ENCODE results near the gene ALKBH2. TPM values are rescaled to one million over a fixed set of nuclear protein-coding genes. Genes with fewer than 3 reads are reported as not detected.

The ALKBH2 gene
- total and polyA plus RNA-seq, 2 experiments from 2014 or later = 16.4 to 35.9 TPM

DNA sequence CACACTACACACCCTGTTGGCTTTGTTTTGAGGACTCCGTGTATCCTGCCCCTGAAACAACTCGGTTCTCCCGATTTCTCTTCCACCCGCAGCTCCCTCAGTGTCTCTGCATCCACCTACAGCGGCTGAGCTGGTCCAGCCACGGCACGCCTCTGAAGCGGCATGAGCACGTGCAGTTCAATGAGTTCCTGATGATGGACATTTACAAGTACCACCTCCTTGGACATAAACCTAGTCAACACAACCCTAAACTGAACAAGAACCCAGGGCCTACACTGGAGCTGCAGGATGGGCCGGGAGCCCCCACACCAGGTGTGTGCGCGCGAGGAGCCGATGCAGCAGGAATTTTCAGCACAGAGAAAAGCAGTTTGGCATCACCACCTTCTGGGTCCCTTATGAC lies 10.5 kb downstream of the ALKBH2 start (continued):
- TF ChIP-seq, protein P1, sequence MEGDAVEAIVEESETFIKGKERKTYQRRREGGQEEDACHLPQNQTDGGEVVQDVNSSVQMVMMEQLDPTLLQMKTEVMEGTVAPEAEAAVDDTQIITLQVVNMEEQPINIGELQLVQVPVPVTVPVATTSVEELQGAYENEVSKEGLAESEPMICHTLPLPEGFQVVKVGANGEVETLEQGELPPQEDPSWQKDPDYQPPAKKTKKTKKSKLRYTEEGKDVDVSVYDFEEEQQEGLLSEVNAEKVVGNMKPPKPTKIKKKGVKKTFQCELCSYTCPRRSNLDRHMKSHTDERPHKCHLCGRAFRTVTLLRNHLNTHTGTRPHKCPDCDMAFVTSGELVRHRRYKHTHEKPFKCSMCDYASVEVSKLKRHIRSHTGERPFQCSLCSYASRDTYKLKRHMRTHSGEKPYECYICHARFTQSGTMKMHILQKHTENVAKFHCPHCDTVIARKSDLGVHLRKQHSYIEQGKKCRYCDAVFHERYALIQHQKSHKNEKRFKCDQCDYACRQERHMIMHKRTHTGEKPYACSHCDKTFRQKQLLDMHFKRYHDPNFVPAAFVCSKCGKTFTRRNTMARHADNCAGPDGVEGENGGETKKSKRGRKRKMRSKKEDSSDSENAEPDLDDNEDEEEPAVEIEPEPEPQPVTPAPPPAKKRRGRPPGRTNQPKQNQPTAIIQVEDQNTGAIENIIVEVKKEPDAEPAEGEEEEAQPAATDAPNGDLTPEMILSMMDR (conservative IDR thresholded peaks at IDR 0.05; ENCODE audit: low read depth in 2 of 2) = no peak
- TF ChIP-seq EZH2phosphoT487 (IDR thresholded peaks at IDR 0.05; ENCODE audit: unreplicated experiment) (no peak), EZH2 (IDR thresholded peaks at IDR 0.05; ENCODE audit: low read depth, unreplicated experiment) (no peak), STAT1 (IDR thresholded peaks at IDR 0.05; ENCODE audit: unreplicated experiment) (no peak)

DNA sequence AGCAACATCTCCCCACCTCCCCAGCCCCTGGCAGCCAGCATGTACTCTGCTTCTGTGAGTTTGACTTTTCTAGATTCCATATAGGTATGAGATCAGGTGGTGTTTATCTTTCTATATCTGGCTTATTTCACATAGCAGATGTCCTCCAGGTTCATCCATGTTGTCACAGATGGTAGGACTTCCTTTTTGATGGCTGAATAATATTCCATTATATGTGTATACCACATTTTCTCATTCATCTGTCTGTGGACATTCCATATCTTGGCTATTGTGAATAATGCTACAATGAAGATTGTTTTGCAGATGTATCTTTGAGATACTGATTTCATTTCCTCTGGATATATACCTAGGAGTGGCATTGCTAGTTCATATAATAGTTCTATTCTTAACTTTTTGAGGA lies 18.4 kb downstream of the ALKBH2 start:
- Histone ChIP-seq H3K9me2 (ENCODE audit: insufficient read depth) (no peaks in the 10 kb centered on the region), H3K36me3 (ENCODE audit: insufficient read depth) (peaks cover 6% of the 10 kb centered on the region; the same call in 1 of the 2 replicates), H4K20me1 (replicated peaks; ENCODE audit: insufficient read depth) (no peaks in the 10 kb centered on the region; the same call in 1 of the 2 replicates), H3K27me3 (ENCODE audit: insufficient read depth) (no peaks in the 10 kb centered on the region), H3K4me1 (ENCODE audit: insufficient read depth) (no peaks in the 10 kb centered on the region; the same call in 1 of the 2 replicates), H2AFZ (no peak overlapping the region), H3K79me2 (replicated peaks; ENCODE audit: insufficient read depth) (no peaks in the 10 kb centered on the region), H3K4me3 (no peak overlapping the region), H3K27ac (ENCODE audit: low read depth) (no peak overlapping the region), H3K4me2 (no peak overlapping the region), H3F3A (replicated peaks; ENCODE audit: low read depth) (no peaks in the 10 kb centered on the region)
- H3K27ac Mint-ChIP-seq = no peak overlapping the region
- ATAC-seq (no peak), DNase-seq (ENCODE audit: low spot score) (no peak)
- H3K9me3 Mint-ChIP-seq = peaks cover 3% of the 10 kb centered on the region; the same call in 2 of the 3 replicates
- peaks cover 11% of the 10 kb centered on the region for H3K4me1 Mint-ChIP-seq
- no peak overlapping the region for H3K4me3 Mint-ChIP-seq
- TF ChIP-seq, protein P1 (conservative IDR thresholded peaks at IDR 0.05; ENCODE audit: low read depth in 2 of 2) = no peak
- TF ChIP-seq, protein P2, sequence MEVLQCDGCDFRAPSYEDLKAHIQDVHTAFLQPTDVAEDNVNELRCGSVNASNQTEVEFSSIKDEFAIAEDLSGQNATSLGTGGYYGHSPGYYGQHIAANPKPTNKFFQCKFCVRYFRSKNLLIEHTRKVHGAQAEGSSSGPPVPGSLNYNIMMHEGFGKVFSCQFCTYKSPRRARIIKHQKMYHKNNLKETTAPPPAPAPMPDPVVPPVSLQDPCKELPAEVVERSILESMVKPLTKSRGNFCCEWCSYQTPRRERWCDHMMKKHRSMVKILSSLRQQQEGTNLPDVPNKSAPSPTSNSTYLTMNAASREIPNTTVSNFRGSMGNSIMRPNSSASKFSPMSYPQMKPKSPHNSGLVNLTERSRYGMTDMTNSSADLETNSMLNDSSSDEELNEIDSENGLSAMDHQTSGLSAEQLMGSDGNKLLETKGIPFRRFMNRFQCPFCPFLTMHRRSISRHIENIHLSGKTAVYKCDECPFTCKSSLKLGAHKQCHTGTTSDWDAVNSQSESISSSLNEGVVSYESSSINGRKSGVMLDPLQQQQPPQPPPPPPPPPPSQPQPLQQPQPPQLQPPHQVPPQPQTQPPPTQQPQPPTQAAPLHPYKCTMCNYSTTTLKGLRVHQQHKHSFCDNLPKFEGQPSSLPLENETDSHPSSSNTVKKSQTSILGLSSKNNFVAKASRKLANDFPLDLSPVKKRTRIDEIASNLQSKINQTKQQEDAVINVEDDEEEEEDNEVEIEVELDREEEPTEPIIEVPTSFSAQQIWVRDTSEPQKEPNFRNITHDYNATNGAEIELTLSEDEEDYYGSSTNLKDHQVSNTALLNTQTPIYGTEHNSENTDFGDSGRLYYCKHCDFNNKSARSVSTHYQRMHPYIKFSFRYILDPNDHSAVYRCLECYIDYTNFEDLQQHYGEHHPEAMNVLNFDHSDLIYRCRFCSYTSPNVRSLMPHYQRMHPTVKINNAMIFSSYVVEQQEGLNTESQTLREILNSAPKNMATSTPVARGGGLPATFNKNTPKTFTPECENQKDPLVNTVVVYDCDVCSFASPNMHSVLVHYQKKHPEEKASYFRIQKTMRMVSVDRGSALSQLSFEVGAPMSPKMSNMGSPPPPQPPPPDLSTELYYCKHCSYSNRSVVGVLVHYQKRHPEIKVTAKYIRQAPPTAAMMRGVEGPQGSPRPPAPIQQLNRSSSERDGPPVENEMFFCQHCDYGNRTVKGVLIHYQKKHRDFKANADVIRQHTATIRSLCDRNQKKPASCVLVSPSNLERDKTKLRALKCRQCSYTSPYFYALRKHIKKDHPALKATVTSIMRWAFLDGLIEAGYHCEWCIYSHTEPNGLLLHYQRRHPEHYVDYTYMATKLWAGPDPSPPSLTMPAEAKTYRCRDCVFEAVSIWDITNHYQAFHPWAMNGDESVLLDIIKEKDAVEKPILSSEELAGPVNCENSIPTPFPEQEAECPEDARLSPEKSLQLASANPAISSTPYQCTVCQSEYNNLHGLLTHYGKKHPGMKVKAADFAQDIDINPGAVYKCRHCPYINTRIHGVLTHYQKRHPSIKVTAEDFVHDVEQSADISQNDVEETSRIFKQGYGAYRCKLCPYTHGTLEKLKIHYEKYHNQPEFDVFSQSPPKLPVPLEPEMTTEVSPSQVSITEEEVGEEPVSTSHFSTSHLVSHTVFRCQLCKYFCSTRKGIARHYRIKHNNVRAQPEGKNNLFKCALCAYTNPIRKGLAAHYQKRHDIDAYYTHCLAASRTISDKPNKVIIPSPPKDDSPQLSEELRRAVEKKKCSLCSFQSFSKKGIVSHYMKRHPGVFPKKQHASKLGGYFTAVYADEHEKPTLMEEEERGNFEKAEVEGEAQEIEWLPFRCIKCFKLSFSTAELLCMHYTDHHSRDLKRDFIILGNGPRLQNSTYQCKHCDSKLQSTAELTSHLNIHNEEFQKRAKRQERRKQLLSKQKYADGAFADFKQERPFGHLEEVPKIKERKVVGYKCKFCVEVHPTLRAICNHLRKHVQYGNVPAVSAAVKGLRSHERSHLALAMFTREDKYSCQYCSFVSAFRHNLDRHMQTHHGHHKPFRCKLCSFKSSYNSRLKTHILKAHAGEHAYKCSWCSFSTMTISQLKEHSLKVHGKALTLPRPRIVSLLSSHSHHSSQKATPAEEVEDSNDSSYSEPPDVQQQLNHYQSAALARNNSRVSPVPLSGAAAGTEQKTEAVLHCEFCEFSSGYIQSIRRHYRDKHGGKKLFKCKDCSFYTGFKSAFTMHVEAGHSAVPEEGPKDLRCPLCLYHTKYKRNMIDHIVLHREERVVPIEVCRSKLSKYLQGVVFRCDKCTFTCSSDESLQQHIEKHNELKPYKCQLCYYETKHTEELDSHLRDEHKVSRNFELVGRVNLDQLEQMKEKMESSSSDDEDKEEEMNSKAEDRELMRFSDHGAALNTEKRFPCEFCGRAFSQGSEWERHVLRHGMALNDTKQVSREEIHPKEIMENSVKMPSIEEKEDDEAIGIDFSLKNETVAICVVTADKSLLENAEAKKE (CRISPR knock-in tag; IDR thresholded peaks at IDR 0.05) = no peak
- TF ChIP-seq NANOG (IDR thresholded peaks at IDR 0.05; ENCODE audit: borderline replicate concordance) = no peak
- no peak for TF ChIP-seq STAT1 (IDR thresholded peaks at IDR 0.05; ENCODE audit: unreplicated experiment)
- no peak for TF ChIP-seq ZNF114 (CRISPR knock-in tag; IDR thresholded peaks at IDR 0.05)
- no peaks in the 10 kb centered on the region for H3K27me3 Mint-ChIP-seq (ENCODE audit: insufficient read depth, low read depth, poor library complexity)
- peaks cover 18% of the 10 kb centered on the region; the same call in 2 of the 3 replicates for H3K36me3 Mint-ChIP-seq (ENCODE audit: low read depth)
